WTC11 (cell line): ENCODE data around the gene ARID3B. TPM values are rescaled to one million over a fixed set of nuclear protein-coding genes. Genes with fewer than 3 reads are reported as not detected.
A peak's percentile ranks its signal among the peaks of the same experiment; 100 is the strongest.

Experiments
- CREM ChIP-seq: sonication (generic); formaldehyde crosslinking; IDR thresholded peaks from 2 replicates; pipeline ENCODE4 v1.8.1; 2022; ENCODE audit warnings: mild to moderate bottlenecking, missing genetic modification reagents, moderate library complexity
- ELF4 ChIP-seq: sonication (generic); formaldehyde crosslinking; IDR thresholded peaks from 2 replicates; pipeline ENCODE4 v1.8.1; 2022; ENCODE audit warnings: low read depth, mild to moderate bottlenecking, moderate library complexity, missing genetic modification reagents
- ETV6 ChIP-seq: sonication (generic); formaldehyde crosslinking; IDR thresholded peaks from 2 replicates; pipeline ENCODE4 v1.8.1; 2022; ENCODE audit warnings: mild to moderate bottlenecking, missing genetic modification reagents
- FOXK1 ChIP-seq: sonication (generic); formaldehyde crosslinking; IDR thresholded peaks from 2 replicates; pipeline ENCODE4 v1.8.0; 2022; ENCODE audit warnings: mild to moderate bottlenecking, moderate library complexity, missing genetic modification reagents
- GABPB1 ChIP-seq: sonication (generic); formaldehyde crosslinking; IDR thresholded peaks from 2 replicates; pipeline ENCODE4 v1.8.1; 2023; ENCODE audit warnings: mild to moderate bottlenecking, missing genetic modification reagents
- JAZF1 ChIP-seq: fragments of 250-450 bp; sonication (Bioruptor Pico); IDR thresholded peaks from 2 replicates; pipeline ENCODE4 v1.9.0; 2021; ENCODE audit warnings: moderate library complexity, mild to moderate bottlenecking, inconsistent platforms
- KAT7 ChIP-seq: sonication (generic); formaldehyde crosslinking; IDR thresholded peaks from 2 replicates; pipeline ENCODE4 v1.8.1; 2023; ENCODE audit warnings: missing genetic modification reagents, mild to moderate bottlenecking, borderline replicate concordance
- NFYB ChIP-seq: sonication (generic); formaldehyde crosslinking; conservative IDR thresholded peaks from 2 replicates; pipeline ENCODE4 v1.8.0; 2022; ENCODE audit warnings: low read depth, missing genetic modification reagents
- NR2C2 ChIP-seq: sonication (generic); formaldehyde crosslinking; IDR thresholded peaks from 2 replicates; pipeline ENCODE4 v1.8.0; 2022; ENCODE audit warnings: mild to moderate bottlenecking, missing genetic modification reagents
- NR3C1 ChIP-seq: sonication (generic); formaldehyde crosslinking; conservative IDR thresholded peaks from 2 replicates; pipeline ENCODE4 v1.8.1; 2023; ENCODE audit warnings: low read depth, mild to moderate bottlenecking, missing genetic modification reagents
- SMAD3 ChIP-seq: sonication (generic); formaldehyde crosslinking; IDR thresholded peaks from 2 replicates; pipeline ENCODE4 v1.8.0; 2022; ENCODE audit warnings: missing genetic modification reagents, mild to moderate bottlenecking, borderline replicate concordance
- SMAD4 ChIP-seq: sonication (generic); formaldehyde crosslinking; IDR thresholded peaks from 2 replicates; pipeline ENCODE4 v1.8.0; 2022; ENCODE audit warnings: mild to moderate bottlenecking, missing genetic modification reagents
- SOX15 ChIP-seq: fragments of 250-450 bp; sonication (Bioruptor Pico); IDR thresholded peaks from 2 replicates; pipeline ENCODE4 v1.9.0; 2021; ENCODE audit warnings: mild to moderate bottlenecking
- SP1 ChIP-seq: sonication (generic); formaldehyde crosslinking; conservative IDR thresholded peaks from 2 replicates; pipeline ENCODE4 v1.8.1; 2022; ENCODE audit warnings: missing genetic modification reagents
- ZBTB21 ChIP-seq: sonication (generic); formaldehyde crosslinking; IDR thresholded peaks from 2 replicates; pipeline ENCODE4 v1.8.1; 2023; ENCODE audit warnings: mild to moderate bottlenecking, missing genetic modification reagents, borderline replicate concordance
- ZNF138 ChIP-seq: sonication (generic); formaldehyde crosslinking; conservative IDR thresholded peaks from 2 replicates; pipeline ENCODE4 v1.8.1; 2022; ENCODE audit warnings: mild to moderate bottlenecking, moderate library complexity, missing genetic modification reagents
- total RNA-seq: library from RNA; stranded (reverse); gene quantifications from 3 replicates; pipeline ENCODE4 v1.2.3, GENCODE V29; 2021
- TF ChIP-seq, protein P1 (sequence below): sonication (generic); formaldehyde crosslinking; IDR thresholded peaks from 2 replicates; pipeline ENCODE4 v1.8.1; 2023; ENCODE audit warnings: mild to moderate bottlenecking, missing genetic modification reagents, moderate library complexity
- TF ChIP-seq, protein P2 (sequence below): sonication (generic); formaldehyde crosslinking; conservative IDR thresholded peaks from 2 replicates; pipeline ENCODE4 v1.8.1; 2023; ENCODE audit warnings: mild to moderate bottlenecking, low read depth, missing genetic modification reagents, moderate library complexity
- TF ChIP-seq, protein P3 (sequence below): fragments of 250-450 bp; sonication (Bioruptor Pico); IDR thresholded peaks from 2 replicates; pipeline ENCODE4 v2.1.2; 2022; ENCODE audit warnings: mild to moderate bottlenecking, moderate library complexity
- TF ChIP-seq, protein P4 (sequence below): sonication (generic); formaldehyde crosslinking; IDR thresholded peaks from 2 replicates; pipeline ENCODE4 v1.8.1; 2023; ENCODE audit warnings: mild to moderate bottlenecking, missing genetic modification reagents, moderate library complexity
- TF ChIP-seq, protein P5 (sequence below): sonication (generic); formaldehyde crosslinking; IDR thresholded peaks from 2 replicates; pipeline ENCODE4 v1.8.1; 2022; ENCODE audit warnings: low read depth, mild to moderate bottlenecking, moderate library complexity, missing genetic modification reagents, borderline replicate concordance
- TF ChIP-seq, protein P6 (sequence below): fragments of 250-450 bp; sonication (Bioruptor Pico); conservative IDR thresholded peaks from 2 replicates; pipeline ENCODE4 v1.9.0; 2021; ENCODE audit warnings: mild to moderate bottlenecking
- TF ChIP-seq, protein P7 (sequence below): fragments of 200-600 bp; IDR thresholded peaks from 2 replicates; pipeline ENCODE4 v1.8.0; 2022; ENCODE audit warnings: antibody characterized with exemption
- TF ChIP-seq, protein P8 (sequence below): sonication (generic); formaldehyde crosslinking; IDR thresholded peaks from 2 replicates; pipeline ENCODE4 v1.8.1; 2023; ENCODE audit warnings: mild to moderate bottlenecking, missing genetic modification reagents, borderline replicate concordance

The ARID3B gene
- total RNA-seq, 1 experiment from 2014 or later = 133 TPM

DNA sequence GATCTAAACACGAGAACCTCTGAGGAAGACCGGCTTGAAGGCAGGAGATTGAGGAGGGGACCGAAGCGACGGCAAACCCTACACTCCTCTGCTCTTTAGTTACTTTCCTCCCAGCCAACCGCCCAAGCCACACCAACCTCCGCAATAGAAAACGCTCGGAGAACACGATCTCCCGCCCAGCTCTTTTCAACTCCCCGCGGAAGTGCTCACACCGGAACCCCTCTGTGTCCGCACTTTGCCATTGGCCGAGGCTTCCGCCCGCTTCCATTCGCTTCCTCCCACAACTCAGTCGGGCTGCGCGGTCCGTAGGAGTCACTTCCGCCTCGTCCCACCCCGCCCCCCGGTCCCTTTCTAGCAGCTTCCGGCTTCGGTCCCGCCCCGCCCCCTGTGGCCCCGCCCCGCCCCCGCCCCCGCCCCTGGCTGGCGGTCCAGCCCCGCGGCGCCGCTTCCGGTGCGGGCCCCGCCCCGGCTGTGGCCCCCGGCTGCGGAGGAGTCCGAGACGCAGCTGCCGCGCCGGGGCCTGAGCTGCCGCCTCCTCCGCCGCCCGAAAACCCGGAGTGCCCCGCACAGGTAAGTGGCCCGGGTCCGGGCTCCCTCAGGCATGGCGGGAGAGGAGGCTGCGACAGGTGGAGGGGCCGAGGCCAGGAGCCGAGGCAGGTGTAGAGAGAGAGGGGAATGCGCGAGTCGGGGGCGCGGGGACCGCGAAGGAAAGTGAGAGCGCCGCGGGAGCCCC lies at the start of gene ARID3B (continued):
- no peak for TF ChIP-seq ZNF138 (CRISPR knock-in tag)
- no peak for TF ChIP-seq CREM (CRISPR knock-in tag)
- TF ChIP-seq, protein P1, sequence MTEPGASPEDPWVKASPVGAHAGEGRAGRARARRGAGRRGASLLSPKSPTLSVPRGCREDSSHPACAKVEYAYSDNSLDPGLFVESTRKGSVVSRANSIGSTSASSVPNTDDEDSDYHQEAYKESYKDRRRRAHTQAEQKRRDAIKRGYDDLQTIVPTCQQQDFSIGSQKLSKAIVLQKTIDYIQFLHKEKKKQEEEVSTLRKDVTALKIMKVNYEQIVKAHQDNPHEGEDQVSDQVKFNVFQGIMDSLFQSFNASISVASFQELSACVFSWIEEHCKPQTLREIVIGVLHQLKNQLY (CRISPR knock-in tag) = no peak
- TF ChIP-seq, protein P2, sequence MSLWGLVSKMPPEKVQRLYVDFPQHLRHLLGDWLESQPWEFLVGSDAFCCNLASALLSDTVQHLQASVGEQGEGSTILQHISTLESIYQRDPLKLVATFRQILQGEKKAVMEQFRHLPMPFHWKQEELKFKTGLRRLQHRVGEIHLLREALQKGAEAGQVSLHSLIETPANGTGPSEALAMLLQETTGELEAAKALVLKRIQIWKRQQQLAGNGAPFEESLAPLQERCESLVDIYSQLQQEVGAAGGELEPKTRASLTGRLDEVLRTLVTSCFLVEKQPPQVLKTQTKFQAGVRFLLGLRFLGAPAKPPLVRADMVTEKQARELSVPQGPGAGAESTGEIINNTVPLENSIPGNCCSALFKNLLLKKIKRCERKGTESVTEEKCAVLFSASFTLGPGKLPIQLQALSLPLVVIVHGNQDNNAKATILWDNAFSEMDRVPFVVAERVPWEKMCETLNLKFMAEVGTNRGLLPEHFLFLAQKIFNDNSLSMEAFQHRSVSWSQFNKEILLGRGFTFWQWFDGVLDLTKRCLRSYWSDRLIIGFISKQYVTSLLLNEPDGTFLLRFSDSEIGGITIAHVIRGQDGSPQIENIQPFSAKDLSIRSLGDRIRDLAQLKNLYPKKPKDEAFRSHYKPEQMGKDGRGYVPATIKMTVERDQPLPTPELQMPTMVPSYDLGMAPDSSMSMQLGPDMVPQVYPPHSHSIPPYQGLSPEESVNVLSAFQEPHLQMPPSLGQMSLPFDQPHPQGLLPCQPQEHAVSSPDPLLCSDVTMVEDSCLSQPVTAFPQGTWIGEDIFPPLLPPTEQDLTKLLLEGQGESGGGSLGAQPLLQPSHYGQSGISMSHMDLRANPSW (CRISPR knock-in tag) = no peak
- TF ChIP-seq, protein P3, sequence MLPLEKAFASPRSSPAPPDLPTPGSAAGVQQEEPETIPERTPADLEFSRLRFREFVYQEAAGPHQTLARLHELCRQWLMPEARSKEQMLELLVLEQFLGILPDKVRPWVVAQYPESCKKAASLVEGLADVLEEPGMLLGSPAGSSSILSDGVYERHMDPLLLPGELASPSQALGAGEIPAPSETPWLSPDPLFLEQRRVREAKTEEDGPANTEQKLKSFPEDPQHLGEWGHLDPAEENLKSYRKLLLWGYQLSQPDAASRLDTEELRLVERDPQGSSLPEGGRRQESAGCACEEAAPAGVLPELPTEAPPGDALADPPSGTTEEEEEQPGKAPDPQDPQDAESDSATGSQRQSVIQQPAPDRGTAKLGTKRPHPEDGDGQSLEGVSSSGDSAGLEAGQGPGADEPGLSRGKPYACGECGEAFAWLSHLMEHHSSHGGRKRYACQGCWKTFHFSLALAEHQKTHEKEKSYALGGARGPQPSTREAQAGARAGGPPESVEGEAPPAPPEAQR = no peak
- no peak for TF ChIP-seq SMAD4 (CRISPR knock-in tag)
- TF ChIP-seq ELF4 = peak; percentile 61; the same call in 1 of the 2 replicates
- TF ChIP-seq FOXK1 (CRISPR knock-in tag) = peak; percentile 13
- TF ChIP-seq, protein P4, sequence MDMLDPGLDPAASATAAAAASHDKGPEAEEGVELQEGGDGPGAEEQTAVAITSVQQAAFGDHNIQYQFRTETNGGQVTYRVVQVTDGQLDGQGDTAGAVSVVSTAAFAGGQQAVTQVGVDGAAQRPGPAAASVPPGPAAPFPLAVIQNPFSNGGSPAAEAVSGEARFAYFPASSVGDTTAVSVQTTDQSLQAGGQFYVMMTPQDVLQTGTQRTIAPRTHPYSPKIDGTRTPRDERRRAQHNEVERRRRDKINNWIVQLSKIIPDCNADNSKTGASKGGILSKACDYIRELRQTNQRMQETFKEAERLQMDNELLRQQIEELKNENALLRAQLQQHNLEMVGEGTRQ = no peak
- peak; percentile 59 for TF ChIP-seq NFYB (CRISPR knock-in tag)
- TF ChIP-seq, protein P5, sequence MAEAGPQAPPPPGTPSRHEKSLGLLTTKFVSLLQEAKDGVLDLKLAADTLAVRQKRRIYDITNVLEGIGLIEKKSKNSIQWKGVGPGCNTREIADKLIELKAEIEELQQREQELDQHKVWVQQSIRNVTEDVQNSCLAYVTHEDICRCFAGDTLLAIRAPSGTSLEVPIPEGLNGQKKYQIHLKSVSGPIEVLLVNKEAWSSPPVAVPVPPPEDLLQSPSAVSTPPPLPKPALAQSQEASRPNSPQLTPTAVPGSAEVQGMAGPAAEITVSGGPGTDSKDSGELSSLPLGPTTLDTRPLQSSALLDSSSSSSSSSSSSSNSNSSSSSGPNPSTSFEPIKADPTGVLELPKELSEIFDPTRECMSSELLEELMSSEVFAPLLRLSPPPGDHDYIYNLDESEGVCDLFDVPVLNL (CRISPR knock-in tag) = no peak
- no peak for TF ChIP-seq NR3C1 (CRISPR knock-in tag)
- peak; percentile 45; the same call in 1 of the 2 replicates for TF ChIP-seq GABPB1 (CRISPR knock-in tag)
- TF ChIP-seq, protein P6, sequence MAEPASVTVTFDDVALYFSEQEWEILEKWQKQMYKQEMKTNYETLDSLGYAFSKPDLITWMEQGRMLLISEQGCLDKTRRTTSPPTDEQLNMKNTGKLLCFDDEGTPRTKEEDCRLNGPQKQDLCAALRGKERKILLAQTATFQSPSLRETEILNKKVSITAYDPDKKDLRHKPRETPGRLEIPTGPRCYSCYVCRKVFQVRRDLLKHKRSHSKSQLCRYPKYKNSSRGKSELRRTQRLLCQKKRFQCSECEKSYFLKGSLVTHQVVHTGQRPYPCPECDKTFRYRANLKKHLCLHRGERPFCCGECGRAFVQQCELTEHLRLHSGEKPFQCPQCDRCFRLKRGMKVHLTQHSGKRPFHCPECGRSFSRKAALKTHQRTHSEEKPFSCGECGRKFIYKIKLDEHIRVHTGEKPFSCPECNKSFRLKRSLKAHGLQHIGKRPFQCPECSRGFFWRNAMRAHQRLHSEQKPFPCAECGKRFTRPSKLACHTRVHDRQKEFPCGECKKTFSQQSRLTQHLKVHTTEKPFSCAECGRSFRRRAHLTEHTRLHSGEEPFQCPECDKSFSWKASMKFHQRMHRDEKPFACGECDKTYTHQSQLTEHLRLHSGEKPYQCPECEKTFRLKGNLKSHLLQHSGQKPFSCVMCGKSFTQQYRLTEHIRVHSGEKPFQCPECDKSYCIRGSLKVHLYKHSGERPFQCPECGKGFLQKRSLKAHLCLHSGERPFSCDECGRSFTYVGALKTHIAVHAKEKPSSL (CRISPR knock-in tag) = no peak
- TF ChIP-seq, protein P7, sequence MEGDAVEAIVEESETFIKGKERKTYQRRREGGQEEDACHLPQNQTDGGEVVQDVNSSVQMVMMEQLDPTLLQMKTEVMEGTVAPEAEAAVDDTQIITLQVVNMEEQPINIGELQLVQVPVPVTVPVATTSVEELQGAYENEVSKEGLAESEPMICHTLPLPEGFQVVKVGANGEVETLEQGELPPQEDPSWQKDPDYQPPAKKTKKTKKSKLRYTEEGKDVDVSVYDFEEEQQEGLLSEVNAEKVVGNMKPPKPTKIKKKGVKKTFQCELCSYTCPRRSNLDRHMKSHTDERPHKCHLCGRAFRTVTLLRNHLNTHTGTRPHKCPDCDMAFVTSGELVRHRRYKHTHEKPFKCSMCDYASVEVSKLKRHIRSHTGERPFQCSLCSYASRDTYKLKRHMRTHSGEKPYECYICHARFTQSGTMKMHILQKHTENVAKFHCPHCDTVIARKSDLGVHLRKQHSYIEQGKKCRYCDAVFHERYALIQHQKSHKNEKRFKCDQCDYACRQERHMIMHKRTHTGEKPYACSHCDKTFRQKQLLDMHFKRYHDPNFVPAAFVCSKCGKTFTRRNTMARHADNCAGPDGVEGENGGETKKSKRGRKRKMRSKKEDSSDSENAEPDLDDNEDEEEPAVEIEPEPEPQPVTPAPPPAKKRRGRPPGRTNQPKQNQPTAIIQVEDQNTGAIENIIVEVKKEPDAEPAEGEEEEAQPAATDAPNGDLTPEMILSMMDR = no peak
- TF ChIP-seq ZBTB21 (CRISPR knock-in tag) = no peak
- TF ChIP-seq ETV6 = peak; percentile 60; the same call in 1 of the 2 replicates
- TF ChIP-seq SP1 (CRISPR knock-in tag) = peak; percentile 50; the same call in 1 of the 2 replicates
- 0 out of 2 replicates have a peak, but pooled peaks have one; percentile 10 for TF ChIP-seq SMAD3 (CRISPR knock-in tag)
- TF ChIP-seq JAZF1 (CRISPR knock-in tag) = no peak
- TF ChIP-seq SOX15 (CRISPR knock-in tag) = no peak
- TF ChIP-seq, protein P8, sequence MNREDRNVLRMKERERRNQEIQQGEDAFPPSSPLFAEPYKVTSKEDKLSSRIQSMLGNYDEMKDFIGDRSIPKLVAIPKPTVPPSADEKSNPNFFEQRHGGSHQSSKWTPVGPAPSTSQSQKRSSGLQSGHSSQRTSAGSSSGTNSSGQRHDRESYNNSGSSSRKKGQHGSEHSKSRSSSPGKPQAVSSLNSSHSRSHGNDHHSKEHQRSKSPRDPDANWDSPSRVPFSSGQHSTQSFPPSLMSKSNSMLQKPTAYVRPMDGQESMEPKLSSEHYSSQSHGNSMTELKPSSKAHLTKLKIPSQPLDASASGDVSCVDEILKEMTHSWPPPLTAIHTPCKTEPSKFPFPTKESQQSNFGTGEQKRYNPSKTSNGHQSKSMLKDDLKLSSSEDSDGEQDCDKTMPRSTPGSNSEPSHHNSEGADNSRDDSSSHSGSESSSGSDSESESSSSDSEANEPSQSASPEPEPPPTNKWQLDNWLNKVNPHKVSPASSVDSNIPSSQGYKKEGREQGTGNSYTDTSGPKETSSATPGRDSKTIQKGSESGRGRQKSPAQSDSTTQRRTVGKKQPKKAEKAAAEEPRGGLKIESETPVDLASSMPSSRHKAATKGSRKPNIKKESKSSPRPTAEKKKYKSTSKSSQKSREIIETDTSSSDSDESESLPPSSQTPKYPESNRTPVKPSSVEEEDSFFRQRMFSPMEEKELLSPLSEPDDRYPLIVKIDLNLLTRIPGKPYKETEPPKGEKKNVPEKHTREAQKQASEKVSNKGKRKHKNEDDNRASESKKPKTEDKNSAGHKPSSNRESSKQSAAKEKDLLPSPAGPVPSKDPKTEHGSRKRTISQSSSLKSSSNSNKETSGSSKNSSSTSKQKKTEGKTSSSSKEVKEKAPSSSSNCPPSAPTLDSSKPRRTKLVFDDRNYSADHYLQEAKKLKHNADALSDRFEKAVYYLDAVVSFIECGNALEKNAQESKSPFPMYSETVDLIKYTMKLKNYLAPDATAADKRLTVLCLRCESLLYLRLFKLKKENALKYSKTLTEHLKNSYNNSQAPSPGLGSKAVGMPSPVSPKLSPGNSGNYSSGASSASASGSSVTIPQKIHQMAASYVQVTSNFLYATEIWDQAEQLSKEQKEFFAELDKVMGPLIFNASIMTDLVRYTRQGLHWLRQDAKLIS (CRISPR knock-in tag) = no peak; the same call in 1 of the 2 replicates
- 0 out of 2 replicates have a peak, but pooled peaks have one; percentile 17 for TF ChIP-seq KAT7
- no peak for TF ChIP-seq NR2C2
